Gastroesophageal sphincter (tissue), 3 donors: ENCODE data around the gene ST6GALNAC3.

Source experiments
- CTCF ChIP-seq, 4 experiments: fragments of 200-600 bp in 2 of 4; fragments of 450-650 bp in 2 of 4; sonication (generic) in 1 of 4; IDR thresholded peaks; one replicate each; pipeline ENCODE4 v1.5.1; 2017 to 2019; ENCODE audit warnings: antibody characterized with exemption in 4 of 4, mild to moderate bottlenecking in 2 of 4, moderate library complexity in 2 of 4
- POLR2A ChIP-seq, 2 donors: fragments of 450-650 bp; IDR thresholded peaks; one replicate each; pipeline ENCODE4 v1.6.1; 2017; ENCODE audit warnings: antibody characterized with exemption in 2 of 2, mild to moderate bottlenecking in 2 of 2, moderate library complexity in 1 of 2

GRCh38 chr1:76158126-76158525 is 83.6 kb downstream of the ST6GALNAC3 start:
- no peak for TF ChIP-seq POLR2A (IDR thresholded peaks at IDR 0.05)
- TF ChIP-seq CTCF (IDR thresholded peaks at IDR 0.05): no peak
